ENCODE data around the gene PROSER3. TPM values are rescaled to one million over a fixed set of nuclear protein-coding genes. Genes with fewer than 3 reads are reported as not detected.
A peak's percentile ranks its signal among the peaks of the same experiment; 100 is the strongest.

The PROSER3 gene
- polyA plus RNA-seq, 3 donors = 1.8 to 14.7 (median 2.9) TPM

DNA sequence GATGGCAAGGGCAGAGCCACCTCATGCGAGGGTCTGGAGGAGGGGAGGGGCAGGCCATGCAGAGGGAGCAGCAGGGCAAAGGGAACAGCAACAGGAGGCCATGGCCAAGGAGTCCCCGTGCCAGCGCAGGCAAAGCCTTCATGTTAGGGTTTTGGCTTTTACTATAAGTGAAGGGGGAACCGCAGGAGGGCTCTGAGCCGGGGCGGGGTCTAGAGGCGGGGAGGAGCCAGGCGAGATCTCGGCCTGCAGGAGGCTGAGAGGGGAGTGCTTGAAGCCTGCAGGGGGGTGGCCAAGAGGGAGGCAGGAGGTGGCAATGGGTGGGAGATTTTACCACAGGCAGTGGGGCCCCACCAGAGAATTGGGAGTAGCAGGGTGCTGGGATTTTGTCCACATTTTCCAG, 23.7 kb downstream of the PROSER3 start:
- Histone ChIP-seq H3K27ac (ENCODE audit: low read depth in 1 of 2, low read length in 2 of 2) (no peak overlapping the region), H3K4me3 (replicated peaks in 1 of 3; ENCODE audit: low read depth in 2 of 3, low read length in 3 of 3) (no peak overlapping the region), H3K79me2 (ENCODE audit: insufficient read depth, low read length) (peaks cover 10% of the 10 kb centered on the region), H4K20me1 (ENCODE audit: insufficient read depth, low read length) (no peaks in the 10 kb centered on the region), H3K4me1 (ENCODE audit: control insufficient read depth in 1 of 2, insufficient read depth in 2 of 2, low read length in 2 of 2) (peaks cover 0 to 2% of the 10 kb centered on the region in 2 donors), H3K27me3 (ENCODE audit: control insufficient read depth in 2 of 2, insufficient read depth in 2 of 2, low read length in 2 of 2) (no peaks in the 10 kb centered on the region), H3K9me3 (replicated peaks in 1 of 2; ENCODE audit: control insufficient read depth in 1 of 2, insufficient read depth in 1 of 2, low read length in 2 of 2) (no peaks in the 10 kb centered on the region), H2AFZ (ENCODE audit: insufficient read depth, low read depth, low read length, poor library complexity, severe bottlenecking) (no peak overlapping the region), H3K9ac (ENCODE audit: insufficient read depth, low read length, poor library complexity, severe bottlenecking) (no peak overlapping the region), H3K36me3 (replicated peaks in 1 of 2; ENCODE audit: control insufficient read depth in 1 of 2, insufficient read depth in 2 of 2, low read length in 2 of 2) (peaks cover 26 to 47% of the 10 kb centered on the region in 2 donors), H3K4me2 (replicated peaks; ENCODE audit: extremely low read depth, low read length, poor library complexity, severe bottlenecking) (no peak overlapping the region)
- intact Hi-C loops (cut with micrococcal nuclease) = no loop called here
- peak overlapping the region in 3 of 7 donors; percentile 46 to 74 (median 70) for H3K27ac Mint-ChIP-seq
- peaks cover 5% of the 10 kb centered on the region for H3K4me1 Mint-ChIP-seq
- TF ChIP-seq, protein P1, sequence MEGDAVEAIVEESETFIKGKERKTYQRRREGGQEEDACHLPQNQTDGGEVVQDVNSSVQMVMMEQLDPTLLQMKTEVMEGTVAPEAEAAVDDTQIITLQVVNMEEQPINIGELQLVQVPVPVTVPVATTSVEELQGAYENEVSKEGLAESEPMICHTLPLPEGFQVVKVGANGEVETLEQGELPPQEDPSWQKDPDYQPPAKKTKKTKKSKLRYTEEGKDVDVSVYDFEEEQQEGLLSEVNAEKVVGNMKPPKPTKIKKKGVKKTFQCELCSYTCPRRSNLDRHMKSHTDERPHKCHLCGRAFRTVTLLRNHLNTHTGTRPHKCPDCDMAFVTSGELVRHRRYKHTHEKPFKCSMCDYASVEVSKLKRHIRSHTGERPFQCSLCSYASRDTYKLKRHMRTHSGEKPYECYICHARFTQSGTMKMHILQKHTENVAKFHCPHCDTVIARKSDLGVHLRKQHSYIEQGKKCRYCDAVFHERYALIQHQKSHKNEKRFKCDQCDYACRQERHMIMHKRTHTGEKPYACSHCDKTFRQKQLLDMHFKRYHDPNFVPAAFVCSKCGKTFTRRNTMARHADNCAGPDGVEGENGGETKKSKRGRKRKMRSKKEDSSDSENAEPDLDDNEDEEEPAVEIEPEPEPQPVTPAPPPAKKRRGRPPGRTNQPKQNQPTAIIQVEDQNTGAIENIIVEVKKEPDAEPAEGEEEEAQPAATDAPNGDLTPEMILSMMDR (IDR thresholded peaks at IDR 0.05) = no peak
- no peaks in the 10 kb centered on the region for H3K9me3 Mint-ChIP-seq
- H3K4me3 Mint-ChIP-seq = no peak overlapping the region
- peaks cover 40 to 69% of the 10 kb centered on the region in 2 donors for H3K36me3 Mint-ChIP-seq
- no peak for DNase-seq
- WGBS (ENCODE audit: insufficient coverage) = 98% methylated on average over 5 of the region's 9 CpGs
- peaks cover 0 to 2% (median 0%) of the 10 kb centered on the region in 3 donors for H3K27me3 Mint-ChIP-seq (ENCODE audit: low read depth in 3 of 3)

DNA sequence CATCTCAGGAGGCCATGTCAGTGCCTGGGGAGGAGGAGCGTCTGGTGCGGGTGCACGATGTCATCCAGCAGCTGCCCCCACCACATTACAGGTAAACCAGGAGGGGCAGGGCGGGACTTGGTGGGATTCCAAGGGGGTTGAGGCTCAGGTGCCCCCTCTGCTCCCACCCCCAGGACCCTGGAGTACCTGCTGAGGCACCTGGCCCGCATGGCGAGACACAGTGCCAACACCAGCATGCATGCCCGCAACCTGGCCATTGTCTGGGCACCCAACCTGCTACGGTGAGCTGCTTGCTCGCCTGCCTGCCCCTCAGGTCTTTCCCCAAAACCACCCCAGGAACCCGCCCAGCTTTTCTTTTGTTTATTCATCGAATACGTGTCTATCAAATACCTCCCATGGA, 24.6 kb downstream of the PROSER3 start:
- Histone ChIP-seq H3K9me3 (replicated peaks in 1 of 2; ENCODE audit: control insufficient read depth in 1 of 2, insufficient read depth in 1 of 2, low read length in 2 of 2) (no peaks in the 10 kb centered on the region), H3K36me3 (replicated peaks in 1 of 2; ENCODE audit: control insufficient read depth in 1 of 2, insufficient read depth in 2 of 2, low read length in 2 of 2) (peaks cover 31 to 47% of the 10 kb centered on the region in 2 donors), H3K4me2 (replicated peaks; ENCODE audit: extremely low read depth, low read length, poor library complexity, severe bottlenecking) (no peak overlapping the region), H3K9ac (ENCODE audit: insufficient read depth, low read length, poor library complexity, severe bottlenecking) (no peak overlapping the region), H2AFZ (ENCODE audit: insufficient read depth, low read depth, low read length, poor library complexity, severe bottlenecking) (no peak overlapping the region), H4K20me1 (ENCODE audit: insufficient read depth, low read length) (no peaks in the 10 kb centered on the region), H3K4me1 (ENCODE audit: control insufficient read depth in 1 of 2, insufficient read depth in 2 of 2, low read length in 2 of 2) (no peaks in the 10 kb centered on the region), H3K4me3 (replicated peaks in 1 of 3; ENCODE audit: low read depth in 2 of 3, low read length in 3 of 3) (no peak overlapping the region), H3K27me3 (ENCODE audit: control insufficient read depth in 2 of 2, insufficient read depth in 2 of 2, low read length in 2 of 2) (no peaks in the 10 kb centered on the region), H3K79me2 (ENCODE audit: insufficient read depth, low read length) (peaks cover under 1% of the 10 kb centered on the region), H3K27ac (ENCODE audit: low read depth in 1 of 2, low read length in 2 of 2) (no peak overlapping the region)
- Mint-ChIP-seq H3K27ac (no peak overlapping the region), H3K36me3 (peaks cover 40 to 67% of the 10 kb centered on the region in 2 donors), H3K4me3 (no peak overlapping the region), H3K9me3 (no peaks in the 10 kb centered on the region), H3K27me3 (ENCODE audit: low read depth in 3 of 3) (peaks cover 0 to 2% (median 0%) of the 10 kb centered on the region in 3 donors), H3K4me1 (no peaks in the 10 kb centered on the region)
- WGBS (ENCODE audit: insufficient coverage) = 99% methylated on average over 8 of the region's 12 CpGs
- no peak for DNase-seq
- intact Hi-C loops (cut with micrococcal nuclease) = no loop called here
- TF ChIP-seq, protein P1 (IDR thresholded peaks at IDR 0.05) = no peak

Measured in CD14-positive monocyte (primary cell).